Neural cell (in vitro differentiated cells): ENCODE measurements around the gene GET4. TPM values are rescaled to one million over a fixed set of nuclear protein-coding genes. Genes with fewer than 3 reads are reported as not detected.

ENCODE experiments used
- H2AFZ ChIP-seq: fragments of 200-600, 300-800 bp; sonication (generic), shearing (Covaris generic); 2 replicates; pipeline ENCODE4 v1.6.0; 2014; ENCODE audit warnings: low read depth, mild to moderate bottlenecking, antibody characterized with exemption, low read length, moderate library complexity
- H3F3A ChIP-seq: fragments of 200-600 bp; shearing (Covaris generic); 2 replicates; pipeline ENCODE4 v1.6.1; 2016; ENCODE audit warnings: mild to moderate bottlenecking, moderate library complexity, mixed read lengths, antibody characterized with exemption, low read length; ENCODE audit not compliant: insufficient read depth, poor library complexity, severe bottlenecking
- H3K27ac ChIP-seq: fragments of 200-600, 300-800 bp; sonication (generic), shearing (Covaris generic); 2 replicates; pipeline ENCODE4 v1.5.1; 2014; ENCODE audit warnings: mild to moderate bottlenecking, low read length, moderate library complexity
- H3K27me3 ChIP-seq: fragments of 300-800, 200-600 bp; sonication (generic), shearing (Covaris generic); 2 replicates; pipeline ENCODE4 v1.6.0; 2014; ENCODE audit warnings: mild to moderate bottlenecking, low read depth, low read length, moderate library complexity; ENCODE audit not compliant: insufficient read depth
- H3K36me3 ChIP-seq: fragments of 300-800, 200-600 bp; sonication (generic), shearing (Covaris generic); 2 replicates; pipeline ENCODE4 v1.5.1; 2014; ENCODE audit warnings: mild to moderate bottlenecking, antibody characterized with exemption, low read length, moderate library complexity; ENCODE audit not compliant: insufficient read depth
- H3K4me2 ChIP-seq: fragments of 300-800, 200-600 bp; sonication (generic), shearing (Covaris generic); 2 replicates; pipeline ENCODE4 v1.6.0; 2014; ENCODE audit warnings: mild to moderate bottlenecking, low read length
- H3K4me3 ChIP-seq: fragments of 300-800, 200-600 bp; sonication (generic), shearing (Covaris generic); 2 replicates; pipeline ENCODE4 v1.5.1; 2014; ENCODE audit warnings: mild to moderate bottlenecking, low read length, moderate library complexity
- H3K79me2 ChIP-seq: fragments of 200-600 bp; shearing (Covaris generic); replicated peaks from 2 replicates; pipeline ENCODE4 v1.6.0; 2014; ENCODE audit warnings: mild to moderate bottlenecking, low read length, moderate library complexity; ENCODE audit not compliant: insufficient read depth
- H3K9ac ChIP-seq: fragments of 300-800, 200-600 bp; sonication (generic), shearing (Covaris generic); 2 replicates; pipeline ENCODE4 v1.6.1; 2016; ENCODE audit warnings: mild to moderate bottlenecking, low read length, mixed read lengths
- H3K9me2 ChIP-seq: fragments of 200-600 bp; shearing (Covaris generic); 2 replicates; pipeline ENCODE4 v1.6.1; 2016; ENCODE audit warnings: mild to moderate bottlenecking, low read length, mixed read lengths; ENCODE audit not compliant: insufficient read depth
- H3K9me3 ChIP-seq: fragments of 200-600, 300-800 bp; sonication (generic), shearing (Covaris generic); 2 replicates; pipeline ENCODE4 v1.6.1; 2016; ENCODE audit warnings: mild to moderate bottlenecking, mixed run types, low read length, moderate library complexity, mixed read lengths
- H4K20me1 ChIP-seq: fragments of 200-600 bp; shearing (Covaris generic); 2 replicates; pipeline ENCODE4 v1.6.1; 2016; ENCODE audit warnings: mild to moderate bottlenecking, mixed run types; ENCODE audit not compliant: insufficient read depth
- EP300 ChIP-seq: fragments of 450-650 bp; conservative IDR thresholded peaks from 2 replicates; pipeline ENCODE4 v1.6.1; 2014; ENCODE audit warnings: antibody characterized with exemption, mild to moderate bottlenecking, moderate library complexity; ENCODE audit not compliant: poor library complexity, severe bottlenecking
- EZH2 ChIP-seq: fragments of 200-600, 300-800 bp; shearing (Covaris generic), sonication (generic); IDR thresholded peaks from 2 replicates; pipeline ENCODE4 v1.6.1; 2014; ENCODE audit warnings: antibody characterized with exemption, low read length, borderline replicate concordance, mild to moderate bottlenecking; ENCODE audit not compliant: insufficient read depth, poor library complexity, severe bottlenecking
- MXI1 ChIP-seq: fragments of 450-650 bp; conservative IDR thresholded peaks from 2 replicates; pipeline ENCODE4 v1.6.1; 2014; ENCODE audit warnings: antibody characterized with exemption, mild to moderate bottlenecking; ENCODE audit not compliant: poor library complexity, severe bottlenecking
- POLR2AphosphoS5 ChIP-seq: IDR thresholded peaks from 2 replicates; pipeline ENCODE4 v1.6.1; 2012
- RAD21 ChIP-seq: fragments of 450-650 bp; conservative IDR thresholded peaks from 2 replicates; pipeline ENCODE4 v1.6.1; 2014; ENCODE audit warnings: antibody characterized with exemption, mild to moderate bottlenecking, moderate library complexity
- SMC3 ChIP-seq: fragments of 450-650 bp; conservative IDR thresholded peaks from 2 replicates; pipeline ENCODE4 v1.6.1; 2014; ENCODE audit warnings: antibody characterized with exemption, mild to moderate bottlenecking, moderate library complexity; ENCODE audit not compliant: poor library complexity
- TAF1 ChIP-seq: IDR thresholded peaks from 2 replicates; pipeline ENCODE4 v1.6.1; 2012; ENCODE audit warnings: low read depth
- polyA plus RNA-seq: library from polyadenylated mRNA; depleted of rRNA; stranded (reverse); fragments of >200 nt; gene quantifications from 2 replicates; pipeline ENCODE4 v1.2.3, GENCODE V29; 2014
- TF ChIP-seq, protein P1 (sequence below): fragments of 450-650 bp; IDR thresholded peaks from 2 replicates; pipeline ENCODE4 v1.5.1; 2014; ENCODE audit warnings: antibody characterized with exemption, mild to moderate bottlenecking, moderate library complexity; ENCODE audit not compliant: poor library complexity, severe bottlenecking
- TF ChIP-seq, protein P2 (sequence below): IDR thresholded peaks from 2 replicates; pipeline ENCODE4 v1.6.1; 2012; ENCODE audit warnings: borderline replicate concordance

Gene GET4
- polyA plus RNA-seq, 1 donor from 2014 or later = 63.8 TPM

DNA sequence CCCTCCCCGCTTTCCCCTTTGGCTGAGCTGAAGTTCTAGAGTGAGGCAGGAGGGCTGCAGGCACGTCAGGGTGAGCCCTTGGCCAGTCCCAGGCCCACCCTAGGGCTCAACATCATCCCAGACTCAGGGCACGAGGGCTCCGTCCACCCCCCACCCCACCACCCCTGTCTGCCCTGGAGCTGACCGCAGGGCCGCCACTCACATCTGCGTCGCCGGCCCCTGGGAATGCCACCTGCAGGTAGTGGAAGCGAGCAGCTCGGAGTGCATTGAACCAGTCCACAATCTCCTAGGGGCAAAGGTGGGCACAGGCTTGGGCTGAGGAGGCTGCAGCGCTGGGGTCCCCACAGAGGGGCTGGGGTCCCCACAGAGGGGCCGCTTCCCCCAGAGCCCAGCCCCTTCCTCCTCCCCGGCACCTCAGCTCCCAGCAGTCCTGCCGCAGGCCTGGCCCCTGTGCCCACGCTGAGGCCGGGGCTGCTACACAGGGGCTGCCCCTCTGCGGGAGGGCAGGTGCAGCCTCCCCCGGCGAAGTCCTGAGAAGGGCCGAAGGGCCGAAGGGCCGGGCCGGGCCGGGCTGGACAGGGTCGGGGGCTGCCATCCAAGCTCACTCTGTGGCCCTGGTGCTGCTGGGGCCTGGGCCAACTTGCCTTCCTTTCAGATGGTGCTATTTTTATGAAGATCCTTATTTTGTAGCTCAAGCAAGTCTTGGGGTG is 24.1 kb downstream of the GET4 start:
- Histone ChIP-seq H3K9me2 (no peaks in the 10 kb centered on the region), H3K36me3 (no peaks in the 10 kb centered on the region), H3K9me3 (no peaks in the 10 kb centered on the region), H3K79me2 (no peaks in the 10 kb centered on the region), H4K20me1 (no peaks in the 10 kb centered on the region), H3K9ac (no peak overlapping the region), H3F3A (no peaks in the 10 kb centered on the region), H2AFZ (no peak overlapping the region), H3K4me3 (no peak overlapping the region), H3K27me3 (peaks cover 10% of the 10 kb centered on the region), H3K4me2 (no peak overlapping the region), H3K27ac (no peak overlapping the region)
- TF ChIP-seq SMC3 (no peak), EP300 (no peak), EZH2 (no peak), RAD21 (no peak), TAF1 (no peak), POLR2AphosphoS5 (no peak), MXI1 (no peak)
- TF ChIP-seq, protein P1, sequence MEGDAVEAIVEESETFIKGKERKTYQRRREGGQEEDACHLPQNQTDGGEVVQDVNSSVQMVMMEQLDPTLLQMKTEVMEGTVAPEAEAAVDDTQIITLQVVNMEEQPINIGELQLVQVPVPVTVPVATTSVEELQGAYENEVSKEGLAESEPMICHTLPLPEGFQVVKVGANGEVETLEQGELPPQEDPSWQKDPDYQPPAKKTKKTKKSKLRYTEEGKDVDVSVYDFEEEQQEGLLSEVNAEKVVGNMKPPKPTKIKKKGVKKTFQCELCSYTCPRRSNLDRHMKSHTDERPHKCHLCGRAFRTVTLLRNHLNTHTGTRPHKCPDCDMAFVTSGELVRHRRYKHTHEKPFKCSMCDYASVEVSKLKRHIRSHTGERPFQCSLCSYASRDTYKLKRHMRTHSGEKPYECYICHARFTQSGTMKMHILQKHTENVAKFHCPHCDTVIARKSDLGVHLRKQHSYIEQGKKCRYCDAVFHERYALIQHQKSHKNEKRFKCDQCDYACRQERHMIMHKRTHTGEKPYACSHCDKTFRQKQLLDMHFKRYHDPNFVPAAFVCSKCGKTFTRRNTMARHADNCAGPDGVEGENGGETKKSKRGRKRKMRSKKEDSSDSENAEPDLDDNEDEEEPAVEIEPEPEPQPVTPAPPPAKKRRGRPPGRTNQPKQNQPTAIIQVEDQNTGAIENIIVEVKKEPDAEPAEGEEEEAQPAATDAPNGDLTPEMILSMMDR = no peak
- TF ChIP-seq, protein P2, sequence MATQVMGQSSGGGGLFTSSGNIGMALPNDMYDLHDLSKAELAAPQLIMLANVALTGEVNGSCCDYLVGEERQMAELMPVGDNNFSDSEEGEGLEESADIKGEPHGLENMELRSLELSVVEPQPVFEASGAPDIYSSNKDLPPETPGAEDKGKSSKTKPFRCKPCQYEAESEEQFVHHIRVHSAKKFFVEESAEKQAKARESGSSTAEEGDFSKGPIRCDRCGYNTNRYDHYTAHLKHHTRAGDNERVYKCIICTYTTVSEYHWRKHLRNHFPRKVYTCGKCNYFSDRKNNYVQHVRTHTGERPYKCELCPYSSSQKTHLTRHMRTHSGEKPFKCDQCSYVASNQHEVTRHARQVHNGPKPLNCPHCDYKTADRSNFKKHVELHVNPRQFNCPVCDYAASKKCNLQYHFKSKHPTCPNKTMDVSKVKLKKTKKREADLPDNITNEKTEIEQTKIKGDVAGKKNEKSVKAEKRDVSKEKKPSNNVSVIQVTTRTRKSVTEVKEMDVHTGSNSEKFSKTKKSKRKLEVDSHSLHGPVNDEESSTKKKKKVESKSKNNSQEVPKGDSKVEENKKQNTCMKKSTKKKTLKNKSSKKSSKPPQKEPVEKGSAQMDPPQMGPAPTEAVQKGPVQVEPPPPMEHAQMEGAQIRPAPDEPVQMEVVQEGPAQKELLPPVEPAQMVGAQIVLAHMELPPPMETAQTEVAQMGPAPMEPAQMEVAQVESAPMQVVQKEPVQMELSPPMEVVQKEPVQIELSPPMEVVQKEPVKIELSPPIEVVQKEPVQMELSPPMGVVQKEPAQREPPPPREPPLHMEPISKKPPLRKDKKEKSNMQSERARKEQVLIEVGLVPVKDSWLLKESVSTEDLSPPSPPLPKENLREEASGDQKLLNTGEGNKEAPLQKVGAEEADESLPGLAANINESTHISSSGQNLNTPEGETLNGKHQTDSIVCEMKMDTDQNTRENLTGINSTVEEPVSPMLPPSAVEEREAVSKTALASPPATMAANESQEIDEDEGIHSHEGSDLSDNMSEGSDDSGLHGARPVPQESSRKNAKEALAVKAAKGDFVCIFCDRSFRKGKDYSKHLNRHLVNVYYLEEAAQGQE = no peak

DNA sequence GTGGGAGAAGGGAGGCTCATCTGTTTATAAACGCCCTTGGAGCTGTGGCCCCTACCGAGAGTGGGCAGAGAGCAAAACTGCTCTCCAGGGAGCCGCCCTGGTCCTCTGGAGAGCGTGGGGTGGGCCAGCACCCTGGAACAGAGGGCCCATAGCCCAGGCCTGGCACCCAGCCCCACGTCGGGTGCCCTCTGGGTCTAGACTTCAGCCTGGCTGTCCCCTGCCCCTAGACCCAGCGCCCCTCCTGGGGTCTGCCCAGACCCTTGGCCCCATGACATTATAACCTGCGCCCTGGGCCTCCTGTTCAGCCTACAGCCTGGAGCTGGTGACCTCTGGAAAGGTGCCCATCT is 24.7 kb downstream of the GET4 start:
- Histone ChIP-seq H4K20me1 (no peaks in the 10 kb centered on the region), H3F3A (no peaks in the 10 kb centered on the region), H3K27me3 (peaks cover 10% of the 10 kb centered on the region), H3K9me3 (no peaks in the 10 kb centered on the region), H3K79me2 (no peaks in the 10 kb centered on the region), H3K4me3 (no peak overlapping the region), H3K9ac (no peak overlapping the region), H3K36me3 (no peaks in the 10 kb centered on the region), H3K27ac (no peak overlapping the region), H3K4me2 (no peak overlapping the region), H3K9me2 (no peaks in the 10 kb centered on the region), H2AFZ (no peak overlapping the region)
- TF ChIP-seq TAF1 = no peak
- no peak for TF ChIP-seq RAD21
- TF ChIP-seq SMC3 = no peak
- TF ChIP-seq, protein P1 = no peak
- TF ChIP-seq EZH2 = no peak
- no peak for TF ChIP-seq EP300
- TF ChIP-seq, protein P2 = no peak
- no peak for TF ChIP-seq MXI1
- TF ChIP-seq POLR2AphosphoS5 = no peak
